ENCODE data around the gene PRKCA.

The PRKCA gene

GRCh38 chr17:66777689-66778225, 475.3 kb downstream of the PRKCA start:
- DNase-seq (ENCODE audit: low read depth) = no peak

GRCh38 chr17:66778531-66779236, 476.3 kb downstream of the PRKCA start:
- DNase-seq (ENCODE audit: low read depth) = no peak

GRCh38 chr17:66779237-66779606, 476.8 kb downstream of the PRKCA start:
- no peak for DNase-seq (ENCODE audit: low read depth)

- no peak for DNase-seq (ENCODE audit: low read depth)
Measured at GRCh38 chr17:66781135-66781534, 478.7 kb downstream of the PRKCA start.

DNA sequence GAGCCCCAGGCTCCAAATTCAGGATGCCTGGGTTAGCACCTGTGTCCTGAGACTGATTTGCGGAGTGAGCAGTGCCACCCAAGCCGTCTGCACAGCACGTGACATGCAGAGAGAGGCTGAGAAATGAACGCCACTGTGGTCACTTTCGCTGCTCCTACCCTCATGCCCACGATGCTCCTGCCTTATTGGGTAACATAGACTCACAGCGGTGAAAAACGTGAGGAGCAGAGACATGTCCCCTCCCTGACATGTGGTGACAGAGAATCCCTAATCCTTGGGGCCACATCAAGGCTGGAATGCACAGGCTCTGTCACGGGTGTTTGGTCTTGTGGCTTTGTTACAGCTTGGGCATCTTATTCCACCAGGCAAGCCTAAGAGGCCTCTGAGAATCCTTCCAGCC, 480.4 kb downstream of the PRKCA start:
- DNase-seq (ENCODE audit: low read depth) = no peak

- no peak for DNase-seq (ENCODE audit: low read depth)
Measured at GRCh38 chr17:66783656-66784381, 481.4 kb downstream of the PRKCA start.

GRCh38 chr17:66784621-66785364, 482.4 kb downstream of the PRKCA start:
- DNase-seq (ENCODE audit: low read depth) = no peak

GRCh38 chr17:66786107-66786506, 483.7 kb downstream of the PRKCA start:
- DNase-seq (ENCODE audit: low read depth) = no peak

DNA sequence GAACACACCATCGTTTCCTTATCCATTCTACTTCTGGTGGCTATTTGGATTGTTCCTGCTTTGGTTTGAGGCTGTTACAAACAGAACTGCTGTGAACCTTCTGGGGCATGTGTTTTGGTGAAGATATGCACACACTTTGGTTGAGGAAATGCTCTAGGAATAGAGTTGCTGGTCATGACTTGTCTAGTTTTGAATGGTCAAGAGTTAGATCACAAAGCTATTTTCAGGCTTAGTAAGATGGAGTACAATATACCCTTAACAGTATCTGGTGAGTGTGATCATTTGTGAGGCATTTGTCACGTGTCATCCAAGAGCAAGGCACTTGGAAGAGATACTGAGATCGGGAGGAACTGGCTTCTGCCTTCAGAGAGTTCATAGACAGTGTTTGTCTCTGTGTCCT, 485.5 kb downstream of the PRKCA start:
- DNase-seq (ENCODE audit: low read depth) = no peak

DNA sequence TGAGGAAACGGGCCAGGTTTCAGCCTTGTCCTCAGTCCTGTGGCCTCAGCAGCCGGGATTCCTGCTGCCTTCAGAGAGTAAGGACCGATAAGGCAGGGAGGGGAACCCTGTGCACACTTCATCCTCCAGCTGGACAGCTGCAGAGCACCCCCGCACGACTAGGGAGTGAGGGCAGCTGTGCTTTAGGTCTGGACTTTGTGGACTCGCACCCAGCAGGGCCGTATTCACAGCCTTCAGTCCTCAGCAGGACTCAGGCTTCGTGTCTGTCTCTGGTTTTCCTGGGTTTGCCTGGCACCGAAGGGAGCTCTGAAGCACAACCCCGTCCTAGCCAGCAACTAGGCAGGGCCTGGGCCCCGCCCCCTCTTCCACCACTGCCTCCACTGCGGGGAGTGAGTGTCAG, 486.7 kb downstream of the PRKCA start:
- no peak for DNase-seq (ENCODE audit: low read depth)

DNA sequence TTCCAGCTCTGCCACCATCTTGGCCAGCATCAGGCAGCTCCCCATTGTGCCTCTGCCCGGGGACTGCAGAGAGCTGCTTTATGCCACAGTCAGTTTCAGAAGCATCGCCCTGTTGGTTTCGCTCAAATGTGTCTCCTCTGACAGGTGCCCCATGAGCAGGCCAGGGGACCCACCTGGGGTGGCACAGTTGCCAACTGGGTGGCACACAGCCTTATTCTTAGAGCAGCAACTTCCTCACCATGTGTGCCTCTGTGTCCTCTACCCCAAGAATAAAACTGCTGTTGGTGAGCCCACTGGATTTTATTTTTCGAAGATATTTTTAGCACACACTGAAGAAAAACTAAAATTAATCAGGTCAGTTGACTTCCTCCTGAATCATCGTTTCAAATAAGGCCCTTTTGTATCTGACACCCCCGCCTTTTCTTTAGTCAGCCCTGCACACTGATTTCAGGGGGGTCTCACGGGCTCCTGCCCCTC, 487.6 kb downstream of the PRKCA start:
- DNase-seq (ENCODE audit: low read depth) = no peak

- no peak for DNase-seq (ENCODE audit: low read depth)
Measured at GRCh38 chr17:66790501-66791061, 488.2 kb downstream of the PRKCA start.

DNA sequence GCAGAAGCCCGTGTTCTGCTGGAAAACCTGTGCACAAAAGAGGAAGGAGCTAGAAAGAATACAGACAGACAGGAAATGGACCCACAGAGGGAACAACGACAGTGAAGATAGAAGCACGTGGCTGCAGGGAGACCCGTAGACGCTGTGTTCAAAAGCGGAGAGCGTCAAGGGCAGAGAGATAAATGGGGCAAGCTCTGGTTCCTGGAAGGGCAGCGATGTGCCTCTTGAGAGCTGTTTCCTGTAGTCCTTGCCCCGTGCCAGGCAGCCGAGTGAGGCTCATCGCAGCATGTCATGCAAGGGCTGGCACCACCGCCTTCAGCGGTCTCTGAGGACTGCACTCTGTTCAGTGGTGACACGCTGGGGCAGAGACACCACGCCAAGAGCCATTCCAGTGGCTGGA, 488.9 kb downstream of the PRKCA start:
- DNase-seq (ENCODE audit: low read depth) = no peak

GRCh38 chr17:66793814-66794213, 491.4 kb downstream of the PRKCA start:
- no peak for DNase-seq (ENCODE audit: low read depth)

GRCh38 chr17:66795486-66795885, 493.1 kb downstream of the PRKCA start:
- no peak for DNase-seq (ENCODE audit: low read depth)

GRCh38 chr17:66799849-66800537, 497.6 kb downstream of the PRKCA start:
- DNase-seq (ENCODE audit: low read depth) = no peak

- no peak for DNase-seq (ENCODE audit: low read depth)
Measured at GRCh38 chr17:66803474-66803951, 501.1 kb downstream of the PRKCA start.

DNA sequence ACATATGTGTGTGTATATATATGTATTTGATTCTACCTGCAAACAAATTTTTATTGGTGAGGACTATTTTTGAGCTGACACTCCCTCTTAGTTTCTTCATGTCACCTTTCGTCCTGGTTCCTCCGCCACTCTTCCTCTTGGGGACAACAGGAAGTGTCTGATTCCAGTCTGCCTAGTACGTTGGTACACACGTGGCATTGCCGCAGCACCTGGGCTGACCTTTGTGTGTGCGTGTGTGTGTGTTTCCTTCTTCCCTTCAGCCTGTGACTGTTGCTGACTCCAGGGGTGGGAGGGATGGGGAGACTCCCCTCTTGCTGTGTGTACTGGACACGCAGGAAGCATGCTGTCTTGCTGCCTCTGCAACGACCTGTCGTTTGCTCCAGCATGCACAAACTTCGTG, 503.2 kb downstream of the PRKCA start:
- no peak for DNase-seq (ENCODE audit: low read depth)

- DNase-seq (ENCODE audit: low read depth) = no peak
Measured at GRCh38 chr17:66807182-66807581, 504.8 kb downstream of the PRKCA start.

- DNase-seq (ENCODE audit: low read depth) = no peak
Measured at GRCh38 chr17:66809408-66809807, 507.0 kb downstream of the PRKCA start.

GRCh38 chr17:66810951-66811682, 508.7 kb downstream of the PRKCA start:
- no peak for DNase-seq (ENCODE audit: low read depth)
